Measurements from ENCODE around the gene GRAMD1B.
A peak's percentile ranks its signal among the peaks of the same experiment; 100 is the strongest.

Gene GRAMD1B

GRCh38 chr11:123428116-123428715 lies 1.9 kb upstream of the GRAMD1B start:
- no peak overlapping the region for H3K4me3 ChIP-seq (ENCODE audit: low read depth in 1 of 2, low read length in 2 of 2)
- H3K4me2 ChIP-seq (ENCODE audit: insufficient read depth, low read length) = no peak overlapping the region
- no peak overlapping the region for H3K9ac ChIP-seq (ENCODE audit: low read depth, low read length)
- H3K36me3 ChIP-seq (ENCODE audit: insufficient read depth, low read length) = 0 out of 2 replicates have a peak, but pooled peaks cover 3% of the 10 kb centered on the region
- no peak overlapping the region for H3K27ac ChIP-seq (ENCODE audit: low read length)
- peaks cover 4% of the 10 kb centered on the region; the same call in 1 of the 2 replicates for H4K20me1 ChIP-seq (ENCODE audit: insufficient read depth, low read length)
- TF ChIP-seq CTCF (IDR thresholded peaks at IDR 0.05; ENCODE audit: borderline replicate concordance, extremely low read depth, low read length, poor library complexity, severe bottlenecking) (no peak), EZH2 (IDR thresholded peaks at IDR 0.05; ENCODE audit: borderline replicate concordance, low read depth, low read length, severe bottlenecking) (no peak)
- no peak overlapping the region for H2AFZ ChIP-seq (ENCODE audit: low read depth, low read length)
- H3K79me2 ChIP-seq (ENCODE audit: insufficient read depth, low read length) = peaks cover 20% of the 10 kb centered on the region
- DNase-seq (no peak), ATAC-seq (ENCODE audit: insufficient read depth, low read depth) (no peak)
- peaks cover 33% of the 10 kb centered on the region for H3K4me1 ChIP-seq (ENCODE audit: insufficient read depth, low read length)
- H3K27me3 ChIP-seq (ENCODE audit: insufficient read depth, low read length, poor library complexity) = peaks cover 26% of the 10 kb centered on the region
- no peaks in the 10 kb centered on the region for H3K9me3 ChIP-seq (ENCODE audit: insufficient read depth, low read length, severe bottlenecking)

- peaks cover 17% of the 10 kb centered on the region for H3K27me3 ChIP-seq (ENCODE audit: insufficient read depth, low read length, poor library complexity)
- peak overlapping the region in 1 of 2 experiments; percentile 69; a peak in 3 of 4 replicates for H3K4me3 ChIP-seq (ENCODE audit: low read depth in 1 of 2, low read length in 2 of 2)
- H3K79me2 ChIP-seq (ENCODE audit: insufficient read depth, low read length) = peaks cover 25% of the 10 kb centered on the region
- H3K9ac ChIP-seq (ENCODE audit: low read depth, low read length) = peak overlapping the region; percentile 87
- peak overlapping the region; percentile 65 for H3K27ac ChIP-seq (ENCODE audit: low read length)
- DNase-seq = no peak
- peaks cover 33% of the 10 kb centered on the region for H3K4me1 ChIP-seq (ENCODE audit: insufficient read depth, low read length)
- H4K20me1 ChIP-seq (ENCODE audit: insufficient read depth, low read length) = peaks cover 4% of the 10 kb centered on the region; the same call in 1 of the 2 replicates
- no peak for ATAC-seq (ENCODE audit: insufficient read depth, low read depth)
- H2AFZ ChIP-seq (ENCODE audit: low read depth, low read length) = peak overlapping the region; percentile 70
- H3K36me3 ChIP-seq (ENCODE audit: insufficient read depth, low read length) = 0 out of 2 replicates have a peak, but pooled peaks cover 3% of the 10 kb centered on the region
- TF ChIP-seq EZH2 (IDR thresholded peaks at IDR 0.05; ENCODE audit: borderline replicate concordance, low read depth, low read length, severe bottlenecking) (no peak), CTCF (IDR thresholded peaks at IDR 0.05; ENCODE audit: borderline replicate concordance, extremely low read depth, low read length, poor library complexity, severe bottlenecking) (no peak)
- no peaks in the 10 kb centered on the region for H3K9me3 ChIP-seq (ENCODE audit: insufficient read depth, low read length, severe bottlenecking)
- peak overlapping the region; percentile 90 for H3K4me2 ChIP-seq (ENCODE audit: insufficient read depth, low read length)
These were observed 733 bp upstream of the GRAMD1B start for GRCh38 chr11:123429336-123429735.

GRCh38 chr11:123430721-123431497 lies 840 bp downstream of the GRAMD1B start:
- peak overlapping the region; percentile 69 for H3K27ac ChIP-seq (ENCODE audit: low read length)
- TF ChIP-seq CTCF (IDR thresholded peaks at IDR 0.05; ENCODE audit: borderline replicate concordance, extremely low read depth, low read length, poor library complexity, severe bottlenecking) (peak; percentile 18), EZH2 (IDR thresholded peaks at IDR 0.05; ENCODE audit: borderline replicate concordance, low read depth, low read length, severe bottlenecking) (no peak)
- no peaks in the 10 kb centered on the region for H3K9me3 ChIP-seq (ENCODE audit: insufficient read depth, low read length, severe bottlenecking)
- peaks cover 4% of the 10 kb centered on the region; the same call in 1 of the 2 replicates for H4K20me1 ChIP-seq (ENCODE audit: insufficient read depth, low read length)
- H3K4me1 ChIP-seq (ENCODE audit: insufficient read depth, low read length) = peaks cover 33% of the 10 kb centered on the region
- H3K4me2 ChIP-seq (ENCODE audit: insufficient read depth, low read length) = peak overlapping the region; percentile 90
- peak overlapping the region; percentile 87 for H3K9ac ChIP-seq (ENCODE audit: low read depth, low read length)
- peak overlapping the region; percentile 67 to 69 for H3K4me3 ChIP-seq (ENCODE audit: low read depth in 1 of 2, low read length in 2 of 2)
- DNase-seq (peak; percentile 73), ATAC-seq (ENCODE audit: insufficient read depth, low read depth) (peak; percentile 57)
- peaks cover 5% of the 10 kb centered on the region for H3K27me3 ChIP-seq (ENCODE audit: insufficient read depth, low read length, poor library complexity)
- H2AFZ ChIP-seq (ENCODE audit: low read depth, low read length) = peak overlapping the region; percentile 81
- peaks cover 25% of the 10 kb centered on the region for H3K79me2 ChIP-seq (ENCODE audit: insufficient read depth, low read length)
- 0 out of 2 replicates have a peak, but pooled peaks cover 3% of the 10 kb centered on the region for H3K36me3 ChIP-seq (ENCODE audit: insufficient read depth, low read length)
